ENCODE measurements around the gene ATXN1.

ATXN1 gene

GRCh38 chr6:16596616-16597331 lies 164.5 kb downstream of the ATXN1 start:
- TF ChIP-seq, protein P1, sequence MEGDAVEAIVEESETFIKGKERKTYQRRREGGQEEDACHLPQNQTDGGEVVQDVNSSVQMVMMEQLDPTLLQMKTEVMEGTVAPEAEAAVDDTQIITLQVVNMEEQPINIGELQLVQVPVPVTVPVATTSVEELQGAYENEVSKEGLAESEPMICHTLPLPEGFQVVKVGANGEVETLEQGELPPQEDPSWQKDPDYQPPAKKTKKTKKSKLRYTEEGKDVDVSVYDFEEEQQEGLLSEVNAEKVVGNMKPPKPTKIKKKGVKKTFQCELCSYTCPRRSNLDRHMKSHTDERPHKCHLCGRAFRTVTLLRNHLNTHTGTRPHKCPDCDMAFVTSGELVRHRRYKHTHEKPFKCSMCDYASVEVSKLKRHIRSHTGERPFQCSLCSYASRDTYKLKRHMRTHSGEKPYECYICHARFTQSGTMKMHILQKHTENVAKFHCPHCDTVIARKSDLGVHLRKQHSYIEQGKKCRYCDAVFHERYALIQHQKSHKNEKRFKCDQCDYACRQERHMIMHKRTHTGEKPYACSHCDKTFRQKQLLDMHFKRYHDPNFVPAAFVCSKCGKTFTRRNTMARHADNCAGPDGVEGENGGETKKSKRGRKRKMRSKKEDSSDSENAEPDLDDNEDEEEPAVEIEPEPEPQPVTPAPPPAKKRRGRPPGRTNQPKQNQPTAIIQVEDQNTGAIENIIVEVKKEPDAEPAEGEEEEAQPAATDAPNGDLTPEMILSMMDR (IDR thresholded peaks at IDR 0.05; ENCODE audit: borderline replicate concordance, insufficient read depth, low read depth, low read length), result no peak
- no peak overlapping the region for H3K4me3 ChIP-seq (ENCODE audit: low read depth, low read length)

- TF ChIP-seq, protein P1 (IDR thresholded peaks at IDR 0.05; ENCODE audit: borderline replicate concordance, insufficient read depth, low read depth, low read length), result no peak
- H3K4me3 ChIP-seq (ENCODE audit: low read depth, low read length), result no peak overlapping the region
These were observed 165.6 kb downstream of the ATXN1 start for GRCh38 chr6:16595514-16596120.

DNA sequence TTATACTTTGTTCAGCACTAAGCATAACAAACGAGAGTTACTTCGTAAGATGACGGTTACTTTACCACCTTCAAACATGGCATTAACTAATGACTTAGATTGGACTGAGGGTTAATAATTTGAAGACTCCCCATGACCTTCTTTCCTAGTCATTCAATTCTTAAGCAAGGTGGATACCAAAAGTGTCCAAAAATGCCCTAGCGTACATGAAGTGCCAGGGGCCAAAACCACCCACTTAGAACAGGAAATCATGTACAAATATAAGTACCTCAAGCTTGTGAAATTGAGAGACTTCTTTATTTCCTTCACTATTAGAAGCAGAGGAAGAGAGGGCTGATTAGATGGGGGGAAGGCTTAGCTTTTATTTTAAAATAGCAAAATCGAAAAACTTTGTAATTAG lies 166.4 kb downstream of the ATXN1 start:
- no peak overlapping the region for H3K4me3 ChIP-seq (ENCODE audit: low read depth, low read length)

GRCh38 chr6:16592223-16592911 lies 168.9 kb downstream of the ATXN1 start:
- TF ChIP-seq, protein P1 (IDR thresholded peaks at IDR 0.05; ENCODE audit: borderline replicate concordance, insufficient read depth, low read depth, low read length), result no peak
- no peak overlapping the region for H3K4me3 ChIP-seq (ENCODE audit: low read depth, low read length)

More for the DNA sequence above, 166.4 kb downstream of the ATXN1 start:
- TF ChIP-seq, protein P1 (IDR thresholded peaks at IDR 0.05; ENCODE audit: borderline replicate concordance, insufficient read depth, low read depth, low read length), result no peak

DNA sequence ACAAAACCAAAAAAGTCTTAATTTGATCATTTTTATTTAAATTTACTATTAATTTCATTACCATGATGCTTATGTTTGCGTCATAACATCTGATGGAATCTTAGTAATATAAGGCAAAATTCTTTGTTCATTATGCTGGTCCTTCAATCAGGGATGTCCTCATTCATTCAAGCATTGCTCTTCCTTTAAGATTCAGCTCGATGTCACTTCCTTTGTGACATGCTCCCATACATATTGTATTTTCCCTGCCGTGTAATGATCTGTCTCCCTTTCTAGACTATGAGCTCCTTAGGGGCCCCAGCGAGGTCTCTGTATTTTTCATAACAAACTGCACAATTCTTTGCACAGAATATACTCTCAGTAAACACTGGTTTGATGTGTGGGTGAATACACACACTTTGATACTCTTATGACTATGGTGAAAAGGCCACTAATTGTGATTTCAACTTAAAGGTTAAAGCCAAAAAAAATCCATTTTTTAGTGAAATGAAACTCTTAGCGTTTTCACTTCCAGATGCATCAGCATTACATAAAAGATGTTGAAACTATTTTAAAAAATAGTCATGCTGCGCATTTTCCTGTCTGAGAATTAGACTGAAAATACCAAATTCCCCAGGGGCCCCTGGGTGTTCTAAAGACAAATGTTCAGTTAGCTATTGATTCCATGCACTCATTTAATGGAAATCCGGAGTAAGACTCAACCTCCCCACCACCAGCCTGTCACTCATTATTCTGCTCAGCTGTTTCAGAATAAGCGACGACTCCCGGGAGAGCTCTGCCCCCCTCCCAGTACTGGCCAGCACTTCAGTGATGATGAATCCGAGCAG lies 169.7 kb downstream of the ATXN1 start:
- TF ChIP-seq, protein P1 (IDR thresholded peaks at IDR 0.05; ENCODE audit: borderline replicate concordance, insufficient read depth, low read depth, low read length), result no peak
- no peak overlapping the region for H3K4me3 ChIP-seq (ENCODE audit: low read depth, low read length)

GRCh38 chr6:16585805-16586204 lies 175.5 kb downstream of the ATXN1 start:
- TF ChIP-seq, protein P1 (IDR thresholded peaks at IDR 0.05; ENCODE audit: borderline replicate concordance, insufficient read depth, low read depth, low read length), result no peak
- no peak overlapping the region for H3K4me3 ChIP-seq (ENCODE audit: low read depth, low read length)

Measured in GM12875 (cell line).